HCT116 (cell line): ENCODE measurements around the gene CH25H. TPM values are rescaled to one million over a fixed set of nuclear protein-coding genes. Genes with fewer than 3 reads are reported as not detected.

Experiments
- ATAC-seq: fragments of 200-7000 bp; cut with Tn5 transposase; 2 replicates; pipeline ENCODE4 v1.9.1; 2020; ENCODE audit warnings: mild to moderate bottlenecking, moderate library complexity
- BruUV-seq: library from RNA; stranded (reverse); fragments of 400-500 nt; replicated peaks from 2 replicates; lab custom pipeline; 2021; lab: Mats Ljungman, UMichigan
- CTCF ChIA-PET: fragments of 300-600 bp; sonication (Branson Sonifier 250); formaldehyde crosslinking; loops from one replicate; lab custom pipeline; 2021; ENCODE audit warnings: antibody characterized with exemption; lab: Charles Lee
- POLR2A ChIA-PET: fragments of 300-600, 350-600 bp; sonication (Branson Sonifier 250); formaldehyde crosslinking; loops from one replicate; lab custom pipeline; 2021; ENCODE audit warnings: antibody characterized with exemption; lab: Charles Lee
- RAD21 ChIA-PET, 2 experiments: fragments of 300-600 bp; sonication (Branson Sonifier 250); formaldehyde crosslinking; loops; one replicate each; lab custom pipeline; 2023; ENCODE audit warnings: low total read pairs in 2 of 2; ENCODE audit not compliant: uncharacterized antibody in 2 of 2, unreplicated experiment in 2 of 2, low non-redundant PET in 1 of 2; lab: Charles Lee
- DNase-seq: peaks from one replicate; pipeline ENCODE4 v3.0.0-alpha.2; 2010; ENCODE audit warnings: low read depth, low spot score
- H2AFZ ChIP-seq: fragments of 200-600 bp; shearing (Covaris generic), sonication (generic); 2 replicates; pipeline ENCODE4 v1.6.1; 2017; ENCODE audit warnings: low read depth, mixed run types, mixed read lengths, antibody characterized with exemption, low read length; ENCODE audit not compliant: poor library complexity, severe bottlenecking
- H3K27ac ChIP-seq: 2 replicates; pipeline ENCODE4 v1.5.1; 2012; ENCODE audit warnings: low read depth, low read length
- H3K27me3 ChIP-seq: fragments of 200-600 bp; sonication (generic); 2 replicates; pipeline ENCODE4 v1.6.1; 2016; ENCODE audit warnings: mixed run types, low read length, mixed read lengths; ENCODE audit not compliant: insufficient read depth
- H3K36me3 ChIP-seq, 2 experiments: fragments of 200-500 bp in 1 of 2; fragments of 200-600 bp in 1 of 2; sonication (Bioruptor generic) in 1 of 2; sonication (generic) in 1 of 2; 2 replicates each; pipeline versions ENCODE4 v1.5.1 to v1.6.1; 2014 to 2016; ENCODE audit warnings: low read length in 2 of 2, inconsistent platforms in 1 of 2, mixed read lengths in 1 of 2, mixed run types in 1 of 2; ENCODE audit not compliant: insufficient read depth in 2 of 2, control insufficient read depth in 1 of 2
- H3K4me1 ChIP-seq, 2 experiments: fragments of 200-600 bp in 1 of 2; sonication (generic) in 1 of 2; 2 replicates each; pipeline versions ENCODE4 v1.5.1 to v1.6.1; 2012 to 2017; ENCODE audit warnings: low read length in 2 of 2, inconsistent platforms in 1 of 2, mild to moderate bottlenecking in 1 of 2, mixed read lengths in 1 of 2, mixed run types in 1 of 2, moderate library complexity in 1 of 2; ENCODE audit not compliant: insufficient read depth in 2 of 2, control insufficient read depth in 1 of 2
- H3K4me2 ChIP-seq: fragments of 200-600 bp; sonication (generic); 2 replicates; pipeline ENCODE4 v1.6.1; 2017; ENCODE audit warnings: mixed run types, low read length, mixed read lengths
- H3K4me3 ChIP-seq, 2 experiments: fragments of 200-600 bp in 1 of 2; sonication (generic) in 1 of 2; replicated peaks in 1 of 2; 2 replicates each; pipeline ENCODE4 v1.5.1; 2011 to 2016; ENCODE audit warnings: low read length in 2 of 2, control low read depth in 1 of 2, low read depth in 1 of 2, mild to moderate bottlenecking in 1 of 2, mixed read lengths in 1 of 2, mixed run types in 1 of 2
- H3K79me2 ChIP-seq: fragments of 200-600 bp; sonication (generic); 2 replicates; pipeline ENCODE4 v1.6.1; 2017; ENCODE audit warnings: mild to moderate bottlenecking, mixed run types, low read length, moderate library complexity, mixed read lengths; ENCODE audit not compliant: insufficient read depth
- H3K9ac ChIP-seq: fragments of 200-600 bp; sonication (generic); 2 replicates; pipeline ENCODE4 v1.6.1; 2016; ENCODE audit warnings: low read length, mixed read lengths
- H3K9me2 ChIP-seq: fragments of 200-600 bp; sonication (generic), shearing (Covaris generic); 2 replicates; pipeline ENCODE4 v1.6.1; 2017; ENCODE audit warnings: mixed run types, mild to moderate bottlenecking, moderate library complexity; ENCODE audit not compliant: insufficient read depth
- H3K9me3 ChIP-seq, 2 experiments: fragments of 200-500 bp in 1 of 2; fragments of 200-600 bp in 1 of 2; sonication (Bioruptor generic) in 1 of 2; sonication (generic) in 1 of 2; 2 replicates each; pipeline ENCODE4 v1.6.1; 2014 to 2017; ENCODE audit warnings: low read length in 2 of 2, mixed read lengths in 2 of 2, inconsistent platforms in 1 of 2, low read depth in 1 of 2, mild to moderate bottlenecking in 1 of 2, mixed run types in 1 of 2, moderate library complexity in 1 of 2; ENCODE audit not compliant: control insufficient read depth in 1 of 2, insufficient read depth in 1 of 2
- H4K20me1 ChIP-seq: fragments of 200-600 bp; sonication (generic), shearing (Covaris generic); 2 replicates; pipeline ENCODE4 v1.6.1; 2017; ENCODE audit warnings: mixed run types, mild to moderate bottlenecking, moderate library complexity; ENCODE audit not compliant: insufficient read depth
- CBX3 ChIP-seq: IDR thresholded peaks from 2 replicates; pipeline ENCODE4 v1.6.1; 2012; ENCODE audit warnings: low read depth
- CEBPB ChIP-seq: IDR thresholded peaks from 2 replicates; pipeline ENCODE4 v1.6.1; 2012; ENCODE audit warnings: low read depth
- CTCF ChIP-seq, 3 experiments: fragments of 200-600 bp in 1 of 3; sonication (generic) in 1 of 3; IDR thresholded peaks in 2 of 3; conservative IDR thresholded peaks in 1 of 3; 2 replicates each; pipeline ENCODE4 v1.5.1; 2012 to 2017; ENCODE audit warnings: low read depth in 2 of 3, low read length in 2 of 3, antibody characterized with exemption in 1 of 3, borderline replicate concordance in 1 of 3, control low read depth in 1 of 3, mild to moderate bottlenecking in 1 of 3, mixed read lengths in 1 of 3, mixed run types in 1 of 3, moderate library complexity in 1 of 3; ENCODE audit not compliant: insufficient read depth in 1 of 3
- EGR1 ChIP-seq: IDR thresholded peaks from 2 replicates; pipeline ENCODE4 v1.6.1; 2012; ENCODE audit warnings: low read depth
- EZH2 ChIP-seq: fragments of 200-600 bp; sonication (generic); IDR thresholded peaks from 2 replicates; pipeline ENCODE4 v1.6.1; 2017; ENCODE audit warnings: antibody characterized with exemption, mixed run types
- EZH2phosphoT487 ChIP-seq: fragments of 200-600 bp; IDR thresholded peaks from 2 replicates; pipeline ENCODE4 v1.6.1; 2018; ENCODE audit warnings: antibody characterized with exemption, borderline replicate concordance
- FOSL1 ChIP-seq: IDR thresholded peaks from 2 replicates; pipeline ENCODE4 v1.6.1; 2012; ENCODE audit warnings: low read depth
- MAX ChIP-seq: IDR thresholded peaks from 2 replicates; pipeline ENCODE4 v1.6.1; 2012
- POLR2AphosphoS5 ChIP-seq: IDR thresholded peaks from 2 replicates; pipeline ENCODE4 v1.6.1; 2011; ENCODE audit warnings: mild to moderate bottlenecking, low read depth, low read length, moderate library complexity
- SIN3A ChIP-seq: IDR thresholded peaks from 2 replicates; pipeline ENCODE4 v1.6.1; 2012; ENCODE audit warnings: low read depth
- TCF7L2 ChIP-seq: IDR thresholded peaks from 2 replicates; pipeline ENCODE4 v1.7.0; 2011; ENCODE audit warnings: borderline replicate concordance, inconsistent platforms; ENCODE audit not compliant: insufficient read depth, insufficient read length; ENCODE audit errors: extremely low read depth
- YY1 ChIP-seq: IDR thresholded peaks from 2 replicates; pipeline ENCODE4 v1.6.1; 2011; ENCODE audit warnings: low read length, low read depth, moderate library complexity, mild to moderate bottlenecking; ENCODE audit not compliant: insufficient replicate concordance; ENCODE audit errors: extremely low read depth
- ZFX ChIP-seq: fragments of 450-650 bp; IDR thresholded peaks from 2 replicates; pipeline ENCODE4 v1.6.1; 2017
- ZNF274 ChIP-seq: fragments of 200-500 bp; sonication (Bioruptor generic); IDR thresholded peaks from 2 replicates; pipeline ENCODE4 v1.6.1; 2014; ENCODE audit warnings: mild to moderate bottlenecking, low read depth, low read length, inconsistent platforms
- intact Hi-C: fragments of 100-400 bp; cut with micrococcal nuclease; formaldehyde crosslinking; loops from 2 replicates; pipeline ENCODE4 v1.10.0; 2022
- total RNA-seq: library from RNA; stranded (reverse); gene quantifications from one replicate; pipeline ENCODE4 v1.2.1, GENCODE V29; 2021; ENCODE audit not compliant: unreplicated experiment

The CH25H gene
- total RNA-seq, 1 experiment from 2014 or later: not detected

GRCh38 chr10:89216056-89216455 lies 8.9 kb upstream of the CH25H start:
- intact Hi-C loops: loop anchor here (2.0 kb wide), 2 partner anchors 381 to 651 kb away; no protein-coding TSS in a partner anchor
- DNase-seq (no peak), ATAC-seq (no peak)
- no peak overlapping the region for H3K4me3 ChIP-seq
- BruUV-seq: no TSS peak
- ChIA-PET RAD21 (no interaction called here), CTCF (interaction anchor here (0.9 to 1.3 kb wide), 6 partner anchors 153 to 283 kb away, joined by 3 to 9 read pairs (median 4); no protein-coding TSS in a partner anchor), POLR2A (no interaction called here)
- H4K20me1 ChIP-seq: no peaks in the 10 kb centered on the region
- H2AFZ ChIP-seq: no peak overlapping the region
- no peaks in the 10 kb centered on the region for H3K36me3 ChIP-seq
- peaks cover 4 to 5% of the 10 kb centered on the region in 2 experiments; a peak in 2 of 4 replicates for H3K4me1 ChIP-seq
- H3K27ac ChIP-seq: no peak overlapping the region
- no peaks in the 10 kb centered on the region for H3K9me2 ChIP-seq
- H3K79me2 ChIP-seq: no peaks in the 10 kb centered on the region
- no peak overlapping the region for H3K4me2 ChIP-seq
- TF ChIP-seq CBX3 (no peak), YY1 (no peak), POLR2AphosphoS5 (no peak), TCF7L2 (no peak), SIN3A (no peak), CEBPB (no peak), EGR1 (no peak), ZFX (no peak), ZNF274 (no peak), MAX (no peak), EZH2 (no peak), EZH2phosphoT487 (no peak), CTCF (IDR thresholded peaks at IDR 0.05 in 2 of 3, conservative IDR thresholded peaks at IDR 0.05 in 1 of 3; ENCODE audit: borderline replicate concordance in 1 of 3, insufficient read depth in 1 of 3, low read depth in 2 of 3, low read length in 2 of 3) (no peak), FOSL1 (no peak)
- no peaks in the 10 kb centered on the region for H3K27me3 ChIP-seq
- no peaks in the 10 kb centered on the region for H3K9me3 ChIP-seq
- no peak overlapping the region for H3K9ac ChIP-seq
